ENCODE measurements around the gene BAHCC1. TPM values are rescaled to one million over a fixed set of nuclear protein-coding genes. Genes with fewer than 3 reads are reported as not detected.

Gene BAHCC1
- total and polyA plus RNA-seq, 10 of the 15 experiments (the other 5 are each of a cell fraction or from before 2014, with no cell fraction given), result 0.03 to 0.14 (median 0.11) TPM; not detected in 6

GRCh38 chr17:81449351-81449750, 54.1 kb downstream of the BAHCC1 start (continued):
- TF ChIP-seq BCLAF1 (IDR thresholded peaks at IDR 0.05), result no peak
- TF ChIP-seq CREB1 (IDR thresholded peaks at IDR 0.05; ENCODE audit: low read depth), result no peak
- TF ChIP-seq E4F1 (IDR thresholded peaks at IDR 0.05; ENCODE audit: borderline replicate concordance, partially characterized antibody), result no peak
- no peak for TF ChIP-seq PRDM15 (CRISPR knock-in tag; IDR thresholded peaks at IDR 0.05)
- no peak for TF ChIP-seq NR2F1 (conservative IDR thresholded peaks at IDR 0.05)
